MCF 10A (cell line): ENCODE results near the gene PXYLP1. TPM values are rescaled to one million over a fixed set of nuclear protein-coding genes. Genes with fewer than 3 reads are reported as not detected.

ENCODE experiments used
- BruUV-seq: library from RNA; stranded (reverse); fragments of 400-500 nt; replicated peaks from 2 replicates; lab custom pipeline; 2021; lab: Mats Ljungman, UMichigan
- CTCF ChIA-PET: fragments of 300-600 bp; sonication (Branson Sonifier 250); formaldehyde crosslinking; extraction: SDS; loops from one replicate; lab custom pipeline; 2021; ENCODE audit warnings: antibody characterized with exemption, inconsistent platforms; lab: Yijun Ruan, JAX
- POLR2A ChIA-PET: fragments of 300-600, 350-650 bp; sonication (Branson Sonifier 250); formaldehyde crosslinking; extraction: SDS; loops from one replicate; lab custom pipeline; 2020; ENCODE audit warnings: antibody characterized with exemption, inconsistent platforms; lab: Yijun Ruan, JAX
- DNase-seq: peaks from one replicate; pipeline ENCODE4 v3.0.0-alpha.2; 2018; ENCODE audit not compliant: unreplicated experiment
- H3K27ac Mint-ChIP-seq: one replicate; pipeline ENCODE4 v1.8.0; 2022; ENCODE audit warnings: mild to moderate bottlenecking, low read depth, mixed read lengths; ENCODE audit not compliant: unreplicated experiment
- H3K27me3 Mint-ChIP-seq: one replicate; pipeline ENCODE4 v1.8.0; 2022; ENCODE audit warnings: mixed read lengths; ENCODE audit not compliant: insufficient read depth, unreplicated experiment
- H3K36me3 Mint-ChIP-seq: one replicate; pipeline ENCODE4 v1.8.0; 2022; ENCODE audit warnings: mild to moderate bottlenecking, moderate library complexity, mixed read lengths; ENCODE audit not compliant: insufficient read depth, unreplicated experiment
- H3K4me1 Mint-ChIP-seq: one replicate; pipeline ENCODE4 v1.8.0; 2022; ENCODE audit warnings: mixed read lengths; ENCODE audit not compliant: insufficient read depth, unreplicated experiment
- H3K4me3 Mint-ChIP-seq: one replicate; pipeline ENCODE4 v1.8.0; 2022; ENCODE audit warnings: mild to moderate bottlenecking, moderate library complexity, mixed read lengths; ENCODE audit not compliant: unreplicated experiment
- H3K9me3 Mint-ChIP-seq: one replicate; pipeline ENCODE4 v1.8.0; 2022; ENCODE audit warnings: mixed read lengths; ENCODE audit not compliant: unreplicated experiment
- CTCF ChIP-seq: fragments of 200-600 bp; IDR thresholded peaks from one replicate; pipeline ENCODE4 v1.8.0; 2022; ENCODE audit warnings: antibody characterized with exemption, mild to moderate bottlenecking; ENCODE audit not compliant: unreplicated experiment
- intact Hi-C: fragments of 100-400 bp; cut with micrococcal nuclease; formaldehyde crosslinking; loops from 2 replicates; pipeline ENCODE4 v1.14.1; 2022
- total RNA-seq: library from RNA; stranded (reverse); gene quantifications from 2 replicates; pipeline ENCODE4 v1.2.3, GENCODE V29; 2022

The PXYLP1 gene
- total RNA-seq, 1 experiment from 2014 or later = 2.1 TPM

GRCh38 chr3:141326626-141327025 lies 95.0 kb downstream of the PXYLP1 start:
- Mint-ChIP-seq H3K9me3 (no peaks in the 10 kb centered on the region), H3K36me3 (no peaks in the 10 kb centered on the region), H3K27ac (no peak overlapping the region), H3K4me1 (peaks cover 5% of the 10 kb centered on the region), H3K4me3 (no peak overlapping the region), H3K27me3 (no peaks in the 10 kb centered on the region)
- ChIA-PET POLR2A (no interaction called here), CTCF (interaction anchor here (0.7 kb wide), 1 partner anchor 9 kb away, joined by 7 read pairs; no protein-coding TSS in a partner anchor)
- DNase-seq = no peak
- BruUV-seq = no TSS peak
- no peak for TF ChIP-seq CTCF
- intact Hi-C loops = no loop called here

GRCh38 chr3:141328286-141329166 lies 96.9 kb downstream of the PXYLP1 start:
- Mint-ChIP-seq H3K9me3 (no peaks in the 10 kb centered on the region), H3K4me3 (no peak overlapping the region), H3K27me3 (no peaks in the 10 kb centered on the region), H3K36me3 (no peaks in the 10 kb centered on the region), H3K4me1 (peaks cover 14% of the 10 kb centered on the region), H3K27ac (no peak overlapping the region)
- intact Hi-C loops = no loop called here
- ChIA-PET POLR2A (interaction anchor here (0.6 kb wide), 1 partner anchor 19 kb away, joined by 3 read pairs; no protein-coding TSS in a partner anchor), CTCF (interaction anchor here (0.6 kb wide), 1 partner anchor 16 kb away, joined by 5 read pairs; no protein-coding TSS in a partner anchor)
- BruUV-seq = no TSS peak
- TF ChIP-seq CTCF = no peak
- DNase-seq = no peak

GRCh38 chr3:141330235-141330634 lies 98.6 kb downstream of the PXYLP1 start:
- no peaks in the 10 kb centered on the region for H3K9me3 Mint-ChIP-seq
- H3K27ac Mint-ChIP-seq = no peak overlapping the region
- DNase-seq = no peak
- peaks cover 14% of the 10 kb centered on the region for H3K4me1 Mint-ChIP-seq
- no peak overlapping the region for H3K4me3 Mint-ChIP-seq
- H3K27me3 Mint-ChIP-seq = no peaks in the 10 kb centered on the region
- no TSS peak for BruUV-seq
- intact Hi-C loops = no loop called here
- TF ChIP-seq CTCF = no peak
- POLR2A ChIA-PET = no interaction called here
- H3K36me3 Mint-ChIP-seq = no peaks in the 10 kb centered on the region
- CTCF ChIA-PET = interaction anchor here (0.6 kb wide), 1 partner anchor 25 kb away, joined by 3 read pairs; no protein-coding TSS in a partner anchor

GRCh38 chr3:141330718-141331376 lies 99.2 kb downstream of the PXYLP1 start:
- intact Hi-C loops = no loop called here
- Mint-ChIP-seq H3K36me3 (no peaks in the 10 kb centered on the region), H3K27ac (peak overlapping the region; percentile 75), H3K9me3 (no peaks in the 10 kb centered on the region), H3K4me1 (peaks cover 14% of the 10 kb centered on the region), H3K4me3 (no peak overlapping the region), H3K27me3 (no peaks in the 10 kb centered on the region)
- CTCF ChIA-PET = interaction anchor here (0.6 to 1.3 kb wide), 4 partner anchors 22 to 398 kb away, joined by 3 to 5 read pairs (median 4); no protein-coding TSS in a partner anchor
- no peak for TF ChIP-seq CTCF
- no TSS peak for BruUV-seq
- no peak for DNase-seq
- POLR2A ChIA-PET = interaction anchor here (0.7 to 1.8 kb wide), 4 partner anchors 19 to 81 kb away, joined by 3 to 4 read pairs (median 4); partner anchors contain the start of gene ZBTB38
